GM21528 (cell line): Measurements from ENCODE around the gene MEF2A.
A peak's percentile ranks its signal among the peaks of the same experiment; 100 is the strongest.

Experiments
- ATAC-seq: cut with Tn5 transposase; IDR thresholded peaks from one replicate; pipeline ENCODE4 v1.9.1; 2021; ENCODE audit warnings: mild to moderate bottlenecking, moderate library complexity; ENCODE audit not compliant: unreplicated experiment, low FRiP score

MEF2A gene

DNA sequence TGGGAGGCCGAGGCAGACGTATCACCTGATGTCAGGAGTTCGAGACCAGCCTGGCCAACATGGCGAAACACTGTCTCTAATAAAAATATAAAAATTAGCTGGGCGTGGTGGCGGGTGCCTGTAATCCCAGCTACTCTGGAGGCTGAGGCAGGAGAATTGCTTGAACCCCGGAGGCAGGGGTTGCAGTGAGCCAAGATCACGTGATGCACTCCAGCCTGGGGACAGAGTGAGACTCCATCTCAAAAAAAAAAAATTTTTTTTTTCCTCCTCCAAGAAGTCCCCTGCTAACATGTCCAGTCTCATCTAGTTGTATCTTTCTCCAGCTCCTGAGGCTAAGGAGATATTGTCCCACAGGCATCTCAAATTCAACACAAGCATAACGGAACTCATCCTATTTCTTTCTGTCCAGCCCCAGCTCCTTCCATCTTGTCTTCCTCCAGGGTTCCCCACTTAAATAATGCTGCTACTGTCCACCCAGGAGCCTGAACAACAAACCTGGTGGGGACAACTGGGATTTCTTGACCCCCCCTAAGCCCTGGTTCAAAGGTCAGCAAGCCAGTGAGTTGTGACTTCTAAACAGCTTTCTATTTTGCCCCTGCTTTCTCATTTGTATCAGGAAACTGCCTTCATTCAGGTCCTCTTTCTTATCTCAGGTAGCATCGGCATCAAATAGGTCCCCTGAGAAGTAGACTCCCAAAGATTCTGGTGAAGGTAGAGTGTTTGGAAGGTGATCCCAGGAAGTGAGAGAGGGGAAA lies 4.1 kb upstream of the MEF2A start:
- ATAC-seq, result no peak

DNA sequence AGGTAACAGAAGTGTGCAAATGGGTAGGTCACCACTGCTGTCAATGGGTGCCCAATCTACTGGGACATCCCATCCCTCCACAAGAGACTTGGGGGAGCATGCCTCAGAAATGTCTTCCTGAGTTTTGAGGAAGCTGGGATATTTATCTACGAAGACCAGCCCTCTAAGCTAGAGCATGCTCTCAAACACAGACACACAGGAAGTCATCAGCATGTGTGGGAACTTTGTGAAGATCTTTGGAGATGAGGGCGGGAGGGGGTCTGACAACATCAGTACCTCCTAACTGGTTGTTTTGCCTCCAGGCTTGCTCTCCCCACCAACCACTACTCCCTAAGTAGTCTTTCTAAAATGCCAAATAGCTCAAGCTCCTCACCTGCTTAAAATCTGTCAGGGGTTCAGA lies 3.5 kb upstream of the MEF2A start:
- ATAC-seq, result no peak

- ATAC-seq, result peak; percentile 31
These were observed 1.3 kb upstream of the MEF2A start for GRCh38 chr15:99564221-99565048.

DNA sequence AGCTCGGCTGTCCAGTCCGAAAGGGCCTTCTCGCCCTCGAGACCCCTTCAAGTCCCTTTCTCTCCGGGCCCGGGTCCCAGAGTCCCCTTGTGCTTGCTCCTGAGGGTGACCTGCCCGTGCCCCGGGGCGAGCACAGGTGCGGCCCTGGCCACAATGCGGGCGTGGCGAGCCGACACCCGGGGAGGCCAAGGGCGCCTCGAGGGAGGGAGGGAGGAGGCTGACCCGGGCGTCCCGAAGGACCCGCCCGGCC lies 810 bp upstream of the MEF2A start:
- no peak for ATAC-seq

GRCh38 chr15:99566157-99566897 lies 543 bp downstream of the MEF2A start:
- no peak for ATAC-seq

DNA sequence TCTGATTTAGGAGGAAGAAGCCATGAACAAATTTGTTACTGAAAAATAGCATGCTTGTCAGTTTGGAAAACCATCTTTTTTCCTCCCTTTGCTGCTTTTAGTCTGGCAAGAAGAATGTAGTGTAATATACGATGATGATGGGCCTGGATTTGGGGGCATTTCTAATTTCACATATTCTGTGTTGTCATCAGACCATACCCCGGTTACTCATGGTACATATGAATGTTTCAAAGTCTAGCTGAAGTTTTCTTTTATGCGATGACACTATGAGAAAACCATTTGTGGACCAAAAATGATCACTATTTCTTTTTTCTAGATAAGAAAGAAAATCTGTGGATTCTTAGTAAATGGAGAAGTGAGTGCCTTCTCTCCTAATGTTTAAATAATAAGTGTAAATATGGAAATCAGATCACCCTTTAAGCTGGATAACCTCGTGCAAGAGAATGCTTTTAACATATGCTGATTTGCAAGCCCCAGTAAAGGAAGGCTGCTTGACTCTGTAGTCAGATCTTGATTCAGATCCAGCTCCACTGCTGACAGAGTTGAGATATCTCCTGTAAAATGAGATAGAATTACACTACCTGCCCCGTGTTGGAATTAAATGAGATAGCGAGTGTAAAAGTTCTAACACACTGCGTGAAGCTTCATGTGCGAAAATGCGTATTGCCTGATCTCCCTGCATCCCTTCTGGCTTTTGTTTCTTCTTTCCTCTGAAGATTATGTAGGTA lies 3.0 kb downstream of the MEF2A start:
- no peak for ATAC-seq

DNA sequence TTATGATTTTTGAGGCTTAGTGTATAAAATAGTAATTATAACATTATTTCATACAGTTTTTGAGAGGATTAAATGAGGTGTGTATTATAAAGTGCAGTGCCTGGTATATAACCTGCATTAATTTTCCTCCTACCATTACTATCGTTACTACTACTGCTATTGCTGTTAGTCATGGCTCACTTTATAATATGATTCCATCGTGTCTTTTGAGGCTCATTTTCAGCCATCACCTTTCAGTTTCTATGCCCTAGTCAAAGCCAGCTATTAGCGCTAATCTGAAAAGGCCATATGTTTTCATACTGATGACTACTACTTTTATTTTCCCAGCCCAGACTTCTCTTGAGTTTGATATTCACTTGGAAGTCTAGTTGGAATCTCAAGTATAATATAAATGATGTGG lies 5.5 kb downstream of the MEF2A start:
- ATAC-seq, result no peak

- no peak for ATAC-seq
These were observed 8.3 kb downstream of the MEF2A start for GRCh38 chr15:99574048-99574447.

DNA sequence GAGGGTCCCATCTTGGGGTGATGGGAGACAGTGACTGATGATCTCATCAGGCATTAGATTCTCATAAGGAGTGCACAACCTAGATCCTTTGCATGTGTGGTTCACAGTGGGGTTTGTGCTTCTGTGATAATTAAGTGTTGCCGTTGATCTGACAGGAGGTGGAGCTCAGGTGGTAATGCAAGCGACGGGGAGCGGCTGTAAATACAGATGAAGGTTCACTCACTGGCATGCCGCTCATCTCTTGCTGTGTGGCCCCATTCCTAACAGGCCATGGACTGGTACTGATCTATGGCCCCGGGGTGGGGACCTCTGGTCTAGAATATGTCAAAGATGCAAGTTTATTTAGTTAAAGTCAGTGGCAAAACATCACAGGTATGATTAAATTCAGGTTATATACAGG lies 8.7 kb downstream of the MEF2A start:
- no peak for ATAC-seq

DNA sequence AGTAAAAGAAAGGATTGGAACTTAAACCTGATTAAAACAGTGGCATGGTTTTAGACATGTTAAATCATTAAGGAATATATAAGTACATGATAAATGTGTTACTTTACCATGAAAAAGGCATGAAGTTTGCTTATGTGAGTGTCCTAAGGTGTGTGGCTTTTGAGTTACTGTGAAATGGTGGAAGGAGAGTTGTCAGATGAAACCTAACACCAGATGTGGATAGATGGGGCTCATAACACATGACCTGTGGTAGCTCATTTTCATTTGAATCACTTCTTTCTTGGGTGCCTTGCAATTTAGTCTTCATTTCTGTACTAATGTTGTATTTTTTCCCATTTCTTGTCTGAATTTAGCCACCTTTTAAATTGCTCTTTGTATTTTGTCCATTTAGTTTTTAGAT lies 13.0 kb downstream of the MEF2A start:
- ATAC-seq, result no peak

DNA sequence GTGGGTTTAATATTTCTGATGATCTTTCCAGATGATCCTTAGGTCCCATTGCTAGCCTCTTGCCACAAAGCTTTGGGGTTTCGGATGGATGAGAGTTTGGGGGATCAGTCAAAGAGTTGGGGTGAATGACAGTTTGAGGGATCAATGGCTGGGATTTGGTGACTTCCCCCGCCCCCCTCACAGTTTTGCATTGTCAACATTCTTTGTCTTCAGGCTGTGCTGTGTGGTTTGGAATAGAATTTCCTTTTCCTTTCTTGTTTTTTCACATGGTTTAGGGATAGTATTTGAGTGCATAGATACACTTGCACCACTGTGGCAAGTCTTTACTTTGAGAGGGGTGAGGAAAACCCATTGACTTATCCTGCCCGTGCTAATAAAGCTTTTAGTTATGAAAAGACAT lies 14.3 kb downstream of the MEF2A start:
- ATAC-seq, result no peak

DNA sequence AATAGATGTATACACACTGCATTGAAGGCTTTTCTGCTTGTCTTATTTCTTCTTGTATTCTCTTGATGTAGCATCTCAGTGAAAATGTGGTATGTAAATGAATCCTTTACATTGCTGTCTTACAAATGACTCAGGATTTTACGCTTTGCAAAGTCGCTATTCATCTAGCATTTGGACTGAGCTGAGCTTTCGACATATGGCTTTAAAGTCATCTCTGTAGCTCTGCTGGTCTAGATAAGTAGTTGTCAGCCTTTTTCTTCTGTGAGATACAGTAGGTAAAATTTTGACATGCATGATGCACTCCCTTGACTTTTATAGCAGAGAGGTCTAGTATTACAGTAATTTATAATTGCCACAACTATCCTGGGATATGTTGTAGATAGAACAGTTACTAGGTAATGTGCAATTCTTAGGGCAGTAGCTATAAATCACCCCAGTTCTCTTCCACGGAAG lies 16.8 kb downstream of the MEF2A start:
- no peak for ATAC-seq

DNA sequence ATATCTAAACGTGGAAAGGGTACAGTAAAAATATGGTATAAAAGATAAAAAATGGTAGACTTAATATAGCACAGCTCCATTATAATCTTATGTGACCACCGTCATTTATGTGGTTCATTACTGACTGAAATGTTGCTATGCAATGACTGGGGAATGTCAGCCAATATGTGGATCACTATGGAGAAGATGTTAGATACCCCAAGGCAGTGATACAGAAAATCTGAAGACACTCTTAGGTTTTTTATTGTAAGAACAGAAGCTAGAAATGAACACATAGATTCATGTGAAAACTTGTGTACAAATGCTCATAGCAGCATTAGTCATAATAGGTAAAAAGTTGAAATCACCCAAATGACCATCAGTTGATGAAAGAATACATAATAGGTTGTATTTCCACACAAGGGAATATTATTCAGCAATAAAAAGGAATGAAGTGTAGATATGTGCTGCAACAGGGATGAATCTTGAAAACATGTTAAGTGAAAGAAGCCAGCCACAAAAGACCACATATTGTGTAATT lies 18.4 kb downstream of the MEF2A start:
- ATAC-seq, result no peak

- no peak for ATAC-seq
These were observed 20.3 kb downstream of the MEF2A start for GRCh38 chr15:99586121-99586520.

GRCh38 chr15:99589801-99590200 lies 24.0 kb downstream of the MEF2A start:
- ATAC-seq, result no peak

GRCh38 chr15:99590913-99591646 lies 25.3 kb downstream of the MEF2A start:
- peak; percentile 58 for ATAC-seq

- ATAC-seq, result no peak
These were observed 26.5 kb downstream of the MEF2A start for GRCh38 chr15:99592145-99592791.

DNA sequence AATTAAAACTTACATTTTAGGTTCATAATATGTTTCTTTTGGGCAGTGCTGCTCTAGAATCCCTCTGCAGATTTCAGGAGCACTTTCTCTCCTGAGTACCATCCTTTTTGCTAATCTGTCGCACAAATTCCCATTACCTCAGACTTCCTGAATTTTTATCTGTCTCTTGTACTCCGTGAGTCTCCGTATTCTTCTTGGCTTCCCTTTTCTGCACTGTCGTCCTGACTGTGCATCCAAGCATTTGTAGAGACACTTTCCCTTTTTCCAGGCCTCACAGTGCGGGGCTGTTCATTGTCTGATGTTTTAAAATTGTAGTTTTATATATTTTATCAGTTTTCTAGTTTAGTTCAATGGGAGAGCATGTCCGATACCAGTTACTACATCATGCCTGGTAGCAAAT lies 27.3 kb downstream of the MEF2A start:
- no peak for ATAC-seq

DNA sequence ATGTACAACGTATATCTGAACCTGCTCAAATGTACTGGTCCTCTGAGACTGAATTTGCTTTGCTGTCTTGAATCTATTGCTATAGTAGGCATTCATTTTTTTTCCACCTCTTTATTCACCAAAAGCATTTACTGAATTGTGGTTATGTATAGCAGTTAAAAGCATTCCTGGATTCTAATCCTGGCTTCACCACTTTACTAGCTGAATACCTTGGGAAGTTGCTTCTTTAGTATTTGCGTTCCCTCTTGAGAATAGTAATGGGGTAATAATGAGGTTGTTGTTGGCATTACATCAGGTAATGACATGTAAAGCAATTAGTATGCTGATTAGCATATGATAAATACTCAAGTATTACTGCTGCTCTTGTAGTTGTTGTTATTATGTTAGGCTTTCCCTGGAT lies 29.1 kb downstream of the MEF2A start:
- ATAC-seq, result no peak
